Hematopoietic multipotent progenitor cell treated with erythropoietin and hydrocortisone succinate and interleukin-3 and kit ligand, for 15 days (in vitro differentiated cells): ENCODE results near the gene DOLPP1.

Source experiments
- DNase-seq: peaks from one replicate; pipeline ENCODE4 v3.0.0-alpha.2; 2015; ENCODE audit warnings: low spot score

Gene DOLPP1

GRCh38 chr9:129139233-129139992 lies 58.5 kb downstream of the DOLPP1 start:
- peak; percentile 85 for DNase-seq

GRCh38 chr9:129139993-129140396 lies 59.1 kb downstream of the DOLPP1 start:
- DNase-seq, result no peak
